Measurements from ENCODE around the gene OTUD7B.

Gene OTUD7B

DNA sequence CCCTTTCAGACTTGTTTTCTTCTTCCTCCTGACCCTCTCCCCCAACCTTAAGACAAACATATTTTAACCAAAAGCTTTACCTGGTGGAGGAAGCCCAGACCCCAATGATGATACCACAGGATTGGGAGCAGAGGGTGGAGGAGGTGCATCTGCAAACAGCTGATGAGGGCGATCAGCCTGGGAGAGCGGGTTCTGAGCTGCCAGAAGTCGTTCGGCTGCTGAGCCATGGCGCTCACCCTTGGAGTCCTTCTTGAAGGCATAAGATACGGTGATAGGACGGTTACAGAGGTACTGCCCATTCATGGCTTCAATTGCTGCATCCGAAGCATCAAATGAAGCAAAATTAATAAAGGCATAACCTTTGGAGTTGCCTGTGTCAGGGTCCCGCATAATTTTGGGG lies 84.2 kb downstream of the OTUD7B start:
- TF ChIP-seq, protein P1, sequence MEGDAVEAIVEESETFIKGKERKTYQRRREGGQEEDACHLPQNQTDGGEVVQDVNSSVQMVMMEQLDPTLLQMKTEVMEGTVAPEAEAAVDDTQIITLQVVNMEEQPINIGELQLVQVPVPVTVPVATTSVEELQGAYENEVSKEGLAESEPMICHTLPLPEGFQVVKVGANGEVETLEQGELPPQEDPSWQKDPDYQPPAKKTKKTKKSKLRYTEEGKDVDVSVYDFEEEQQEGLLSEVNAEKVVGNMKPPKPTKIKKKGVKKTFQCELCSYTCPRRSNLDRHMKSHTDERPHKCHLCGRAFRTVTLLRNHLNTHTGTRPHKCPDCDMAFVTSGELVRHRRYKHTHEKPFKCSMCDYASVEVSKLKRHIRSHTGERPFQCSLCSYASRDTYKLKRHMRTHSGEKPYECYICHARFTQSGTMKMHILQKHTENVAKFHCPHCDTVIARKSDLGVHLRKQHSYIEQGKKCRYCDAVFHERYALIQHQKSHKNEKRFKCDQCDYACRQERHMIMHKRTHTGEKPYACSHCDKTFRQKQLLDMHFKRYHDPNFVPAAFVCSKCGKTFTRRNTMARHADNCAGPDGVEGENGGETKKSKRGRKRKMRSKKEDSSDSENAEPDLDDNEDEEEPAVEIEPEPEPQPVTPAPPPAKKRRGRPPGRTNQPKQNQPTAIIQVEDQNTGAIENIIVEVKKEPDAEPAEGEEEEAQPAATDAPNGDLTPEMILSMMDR (IDR thresholded peaks at IDR 0.05; ENCODE audit: borderline replicate concordance, insufficient read depth, low read depth, low read length), result no peak
- no peak overlapping the region for H3K4me3 ChIP-seq (ENCODE audit: low read depth, low read length)

DNA sequence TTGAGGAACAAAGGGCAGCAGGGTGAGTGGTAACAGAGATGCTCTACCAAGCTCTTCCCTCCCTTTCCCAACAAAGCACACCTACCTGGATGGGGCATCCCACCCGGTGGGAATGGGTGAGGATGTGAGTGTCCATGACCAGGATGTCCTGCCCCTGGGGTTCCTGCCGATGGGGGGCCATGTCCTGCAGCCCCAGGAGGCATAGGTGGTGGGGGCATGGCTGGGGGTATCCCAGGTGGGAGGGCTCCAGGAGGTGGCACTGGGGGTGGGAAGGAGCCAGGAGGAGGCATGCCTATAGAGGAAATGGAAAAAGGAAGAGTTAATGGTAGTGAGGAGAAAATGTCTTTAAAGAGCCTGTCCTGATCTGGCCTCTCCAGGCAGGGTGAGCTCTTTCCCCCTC lies 84.8 kb downstream of the OTUD7B start:
- TF ChIP-seq, protein P1 (IDR thresholded peaks at IDR 0.05; ENCODE audit: borderline replicate concordance, insufficient read depth, low read depth, low read length), result no peak
- H3K4me3 ChIP-seq (ENCODE audit: low read depth, low read length), result no peak overlapping the region

DNA sequence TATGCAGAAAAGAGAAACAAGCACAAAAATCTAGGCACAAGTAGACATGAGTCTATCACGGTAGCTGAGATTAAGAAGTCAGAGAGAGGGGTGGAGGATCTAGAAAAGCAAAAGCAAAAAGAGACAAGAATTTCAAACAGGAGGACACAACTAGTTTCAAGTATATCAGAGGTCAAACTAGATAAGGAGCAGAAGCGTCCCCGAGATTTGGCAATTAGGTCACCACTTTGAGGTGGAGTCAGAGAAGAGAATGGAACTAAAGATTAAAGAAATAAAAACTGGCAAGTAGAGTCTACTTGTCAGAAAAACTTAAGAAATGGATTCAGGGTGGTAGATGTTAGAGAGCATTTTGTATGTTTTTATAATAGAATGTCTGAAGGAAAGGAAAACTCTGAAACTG lies 85.2 kb downstream of the OTUD7B start:
- H3K4me3 ChIP-seq (ENCODE audit: low read depth, low read length), result no peak overlapping the region
- TF ChIP-seq, protein P1 (IDR thresholded peaks at IDR 0.05; ENCODE audit: borderline replicate concordance, insufficient read depth, low read depth, low read length), result no peak

DNA sequence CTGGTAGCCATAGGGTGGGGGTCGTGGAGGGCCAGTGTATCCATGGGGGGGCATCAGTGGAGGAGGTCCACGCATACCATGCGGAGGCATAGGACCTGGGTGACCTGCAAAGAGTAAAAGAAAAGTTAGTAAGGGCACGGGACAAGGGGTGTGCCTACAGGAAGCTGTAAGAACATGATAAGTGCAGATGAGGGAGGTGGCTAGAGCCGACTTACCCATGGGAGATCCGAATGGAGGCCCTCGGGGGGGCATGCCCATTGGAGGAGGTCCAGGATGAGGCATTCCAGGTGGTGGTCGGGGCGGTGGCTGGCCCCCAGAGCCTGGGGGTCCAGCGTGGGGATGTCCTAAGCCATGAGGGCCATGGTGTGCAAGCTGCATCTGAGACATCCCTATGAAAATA lies 86.9 kb downstream of the OTUD7B start:
- H3K4me3 ChIP-seq (ENCODE audit: low read depth, low read length), result no peak overlapping the region
- TF ChIP-seq, protein P1 (IDR thresholded peaks at IDR 0.05; ENCODE audit: borderline replicate concordance, insufficient read depth, low read depth, low read length), result no peak

DNA sequence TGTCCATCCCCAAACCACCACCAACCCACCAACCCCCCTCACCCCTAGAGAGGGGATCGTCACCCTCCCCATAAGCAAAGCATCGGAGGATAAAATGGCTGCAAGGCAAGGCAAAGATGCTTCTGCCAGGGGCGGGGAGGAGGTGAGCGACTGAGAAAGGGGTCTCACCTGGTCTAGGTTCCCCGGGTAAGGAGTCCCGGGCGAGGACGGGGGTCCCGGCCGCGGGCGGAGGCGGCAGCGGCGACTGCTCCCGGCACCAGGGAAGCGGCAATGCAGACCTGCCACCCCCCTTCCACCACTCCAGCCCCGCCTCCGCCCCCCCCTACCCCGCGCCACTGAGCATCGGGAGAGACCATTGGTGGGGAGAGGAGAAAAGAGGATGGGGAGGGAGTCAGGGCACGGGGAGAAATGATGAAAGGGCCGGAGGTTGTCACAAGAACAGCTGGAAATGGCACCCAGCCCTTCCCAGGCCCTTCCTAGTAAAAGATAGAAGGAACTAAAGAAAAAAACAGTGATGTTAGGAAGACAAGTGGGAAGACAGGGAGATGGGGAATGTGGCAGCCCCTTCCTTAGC lies 92.9 kb downstream of the OTUD7B start, which contains the start of gene SV2A:
TSS of gene SV2A (minus strand) at position 274 of the 574 bp plus-strand sequence. CDS start 4,004 bp downstream, outside the sequence.
- TF ChIP-seq, protein P1 (IDR thresholded peaks at IDR 0.05; ENCODE audit: borderline replicate concordance, insufficient read depth, low read depth, low read length), result no peak

DNA sequence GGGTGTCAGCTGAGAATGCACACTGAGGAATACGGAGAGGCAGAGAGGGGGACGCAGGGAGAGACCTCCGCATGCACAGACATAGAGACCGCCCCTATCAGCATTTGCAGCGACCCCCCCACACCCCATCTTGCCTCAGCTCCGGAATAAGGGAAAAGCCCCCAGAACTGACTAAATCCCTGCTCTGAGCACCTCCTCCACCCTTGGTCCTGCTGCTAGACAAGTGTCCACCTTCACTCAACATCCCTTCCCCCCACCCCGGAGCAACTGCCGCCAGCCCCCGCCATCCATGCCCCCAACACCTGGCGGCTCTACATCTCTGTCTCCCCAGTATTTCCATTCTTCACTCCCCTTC lies 93.7 kb downstream of the OTUD7B start:
- TF ChIP-seq, protein P1 (IDR thresholded peaks at IDR 0.05; ENCODE audit: borderline replicate concordance, insufficient read depth, low read depth, low read length), result no peak
- H3K4me3 ChIP-seq (ENCODE audit: low read depth, low read length), result peak overlapping the region; percentile 69

More for the DNA sequence above, 92.9 kb downstream of the OTUD7B start, which contains the start of gene SV2A:
- peak within 1 kb of the TSS; percentile 69 for H3K4me3 ChIP-seq (ENCODE audit: low read depth, low read length)

DNA sequence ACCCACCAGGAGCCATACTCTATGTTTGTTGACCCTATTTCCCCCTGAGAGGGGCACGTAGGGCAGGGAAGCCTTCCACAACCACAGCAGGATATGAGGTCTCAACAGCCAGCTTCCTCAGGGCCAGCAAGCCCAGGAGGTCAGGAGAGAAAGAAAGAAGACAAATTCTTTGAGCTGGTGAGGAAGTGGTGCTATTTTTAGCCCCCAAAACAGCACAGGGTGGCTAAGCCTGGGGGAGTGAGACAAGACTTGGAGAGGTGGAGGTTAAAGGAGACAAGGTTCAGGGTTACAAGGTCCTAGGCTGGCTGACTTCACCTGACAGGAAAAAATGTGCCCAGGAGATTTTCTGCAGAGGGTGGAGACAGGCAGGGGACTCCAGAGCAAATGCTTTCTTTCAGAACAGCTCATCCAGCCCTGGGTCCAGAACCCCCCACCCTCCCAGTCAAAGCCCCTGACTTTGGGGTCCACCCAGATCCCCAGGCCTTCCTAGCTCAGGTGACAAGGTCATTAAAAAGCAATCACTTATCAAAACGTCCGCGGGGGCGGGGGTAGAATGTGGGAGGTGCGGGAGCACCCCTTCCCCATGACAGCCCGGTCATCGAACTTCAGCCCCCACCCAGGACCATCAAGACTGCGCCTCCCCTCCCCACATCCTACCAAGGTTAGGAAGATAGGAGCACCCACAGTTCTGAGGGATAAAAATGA lies 94.2 kb downstream of the OTUD7B start:
- TF ChIP-seq, protein P1 (IDR thresholded peaks at IDR 0.05; ENCODE audit: borderline replicate concordance, insufficient read depth, low read depth, low read length), result no peak
- H3K4me3 ChIP-seq (ENCODE audit: low read depth, low read length), result peak overlapping the region; percentile 69
